HL-60 (cell line): ENCODE results near the gene GTF3C1.

Source experiments
- DNase-seq, 2 experiments: peaks; one replicate each; pipeline ENCODE4 v3.0.0-alpha.2; 2010 to 2020; ENCODE audit warnings: low read depth in 1 of 2, low spot score in 1 of 2
- H3K27ac ChIP-seq: fragments of 250-450 bp; sonication (Bioruptor Pico); replicated peaks from 2 replicates; pipeline ENCODE4 v1.5.1; 2020; ENCODE audit warnings: mild to moderate bottlenecking, moderate library complexity
- H3K27me3 ChIP-seq: fragments of 250-450 bp; sonication (Bioruptor Pico); 2 replicates; pipeline ENCODE4 v1.5.1; 2021; ENCODE audit warnings: mild to moderate bottlenecking, moderate library complexity; ENCODE audit not compliant: insufficient read depth, poor library complexity, severe bottlenecking
- H3K4me3 ChIP-seq: replicated peaks from 2 replicates; pipeline ENCODE4 v1.5.1; 2011; ENCODE audit warnings: mild to moderate bottlenecking, control low read depth, low read length; ENCODE audit not compliant: insufficient read depth
- GABPA ChIP-seq: IDR thresholded peaks from 2 replicates; pipeline ENCODE4 v1.6.1; 2012; ENCODE audit warnings: low read depth
- POLR2AphosphoS5 ChIP-seq: IDR thresholded peaks from 2 replicates; pipeline ENCODE4 v1.6.1; 2012; ENCODE audit warnings: low read depth
- SPI1 ChIP-seq: IDR thresholded peaks from 2 replicates; pipeline ENCODE4 v1.6.1; 2012; ENCODE audit warnings: low read depth, mild to moderate bottlenecking, borderline replicate concordance
- TF ChIP-seq, protein P1 (sequence below): IDR thresholded peaks from 2 replicates; pipeline ENCODE4 v1.6.1; 2012; ENCODE audit warnings: low read depth; ENCODE audit not compliant: insufficient replicate concordance
- TF ChIP-seq, protein P2 (sequence below): IDR thresholded peaks from one replicate; pipeline ENCODE4 v1.5.1; 2011; ENCODE audit warnings: low read length, control low read depth, inconsistent platforms; ENCODE audit not compliant: insufficient read depth

Gene GTF3C1

DNA sequence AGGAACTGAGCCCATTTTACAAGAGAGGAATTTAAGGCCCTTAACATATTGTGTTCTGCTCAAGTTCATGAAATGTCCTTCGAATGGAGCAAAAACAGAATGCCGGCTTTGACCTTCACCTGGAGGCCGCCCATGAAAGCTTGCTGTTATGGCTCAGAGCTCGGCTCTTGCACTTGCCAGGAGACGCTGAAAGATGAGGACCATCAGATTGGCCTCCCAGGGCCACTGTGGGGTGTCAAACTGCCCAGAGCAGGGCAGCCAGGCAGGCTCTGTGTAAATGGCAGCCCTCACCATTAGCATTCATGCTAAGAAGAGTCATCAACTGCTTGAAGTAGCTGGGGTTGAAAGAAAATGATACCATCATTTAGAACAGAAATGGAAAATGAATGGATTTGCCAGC lies 108.4 kb downstream of the GTF3C1 start:
- no peak for DNase-seq
- no peak overlapping the region for H3K4me3 ChIP-seq
- H3K27ac ChIP-seq = no peak overlapping the region
- TF ChIP-seq SPI1 (no peak), POLR2AphosphoS5 (no peak), GABPA (no peak)
- TF ChIP-seq, protein P1, sequence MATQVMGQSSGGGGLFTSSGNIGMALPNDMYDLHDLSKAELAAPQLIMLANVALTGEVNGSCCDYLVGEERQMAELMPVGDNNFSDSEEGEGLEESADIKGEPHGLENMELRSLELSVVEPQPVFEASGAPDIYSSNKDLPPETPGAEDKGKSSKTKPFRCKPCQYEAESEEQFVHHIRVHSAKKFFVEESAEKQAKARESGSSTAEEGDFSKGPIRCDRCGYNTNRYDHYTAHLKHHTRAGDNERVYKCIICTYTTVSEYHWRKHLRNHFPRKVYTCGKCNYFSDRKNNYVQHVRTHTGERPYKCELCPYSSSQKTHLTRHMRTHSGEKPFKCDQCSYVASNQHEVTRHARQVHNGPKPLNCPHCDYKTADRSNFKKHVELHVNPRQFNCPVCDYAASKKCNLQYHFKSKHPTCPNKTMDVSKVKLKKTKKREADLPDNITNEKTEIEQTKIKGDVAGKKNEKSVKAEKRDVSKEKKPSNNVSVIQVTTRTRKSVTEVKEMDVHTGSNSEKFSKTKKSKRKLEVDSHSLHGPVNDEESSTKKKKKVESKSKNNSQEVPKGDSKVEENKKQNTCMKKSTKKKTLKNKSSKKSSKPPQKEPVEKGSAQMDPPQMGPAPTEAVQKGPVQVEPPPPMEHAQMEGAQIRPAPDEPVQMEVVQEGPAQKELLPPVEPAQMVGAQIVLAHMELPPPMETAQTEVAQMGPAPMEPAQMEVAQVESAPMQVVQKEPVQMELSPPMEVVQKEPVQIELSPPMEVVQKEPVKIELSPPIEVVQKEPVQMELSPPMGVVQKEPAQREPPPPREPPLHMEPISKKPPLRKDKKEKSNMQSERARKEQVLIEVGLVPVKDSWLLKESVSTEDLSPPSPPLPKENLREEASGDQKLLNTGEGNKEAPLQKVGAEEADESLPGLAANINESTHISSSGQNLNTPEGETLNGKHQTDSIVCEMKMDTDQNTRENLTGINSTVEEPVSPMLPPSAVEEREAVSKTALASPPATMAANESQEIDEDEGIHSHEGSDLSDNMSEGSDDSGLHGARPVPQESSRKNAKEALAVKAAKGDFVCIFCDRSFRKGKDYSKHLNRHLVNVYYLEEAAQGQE = no peak
- TF ChIP-seq, protein P2, sequence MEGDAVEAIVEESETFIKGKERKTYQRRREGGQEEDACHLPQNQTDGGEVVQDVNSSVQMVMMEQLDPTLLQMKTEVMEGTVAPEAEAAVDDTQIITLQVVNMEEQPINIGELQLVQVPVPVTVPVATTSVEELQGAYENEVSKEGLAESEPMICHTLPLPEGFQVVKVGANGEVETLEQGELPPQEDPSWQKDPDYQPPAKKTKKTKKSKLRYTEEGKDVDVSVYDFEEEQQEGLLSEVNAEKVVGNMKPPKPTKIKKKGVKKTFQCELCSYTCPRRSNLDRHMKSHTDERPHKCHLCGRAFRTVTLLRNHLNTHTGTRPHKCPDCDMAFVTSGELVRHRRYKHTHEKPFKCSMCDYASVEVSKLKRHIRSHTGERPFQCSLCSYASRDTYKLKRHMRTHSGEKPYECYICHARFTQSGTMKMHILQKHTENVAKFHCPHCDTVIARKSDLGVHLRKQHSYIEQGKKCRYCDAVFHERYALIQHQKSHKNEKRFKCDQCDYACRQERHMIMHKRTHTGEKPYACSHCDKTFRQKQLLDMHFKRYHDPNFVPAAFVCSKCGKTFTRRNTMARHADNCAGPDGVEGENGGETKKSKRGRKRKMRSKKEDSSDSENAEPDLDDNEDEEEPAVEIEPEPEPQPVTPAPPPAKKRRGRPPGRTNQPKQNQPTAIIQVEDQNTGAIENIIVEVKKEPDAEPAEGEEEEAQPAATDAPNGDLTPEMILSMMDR = no peak
- H3K27me3 ChIP-seq = no peaks in the 10 kb centered on the region

DNA sequence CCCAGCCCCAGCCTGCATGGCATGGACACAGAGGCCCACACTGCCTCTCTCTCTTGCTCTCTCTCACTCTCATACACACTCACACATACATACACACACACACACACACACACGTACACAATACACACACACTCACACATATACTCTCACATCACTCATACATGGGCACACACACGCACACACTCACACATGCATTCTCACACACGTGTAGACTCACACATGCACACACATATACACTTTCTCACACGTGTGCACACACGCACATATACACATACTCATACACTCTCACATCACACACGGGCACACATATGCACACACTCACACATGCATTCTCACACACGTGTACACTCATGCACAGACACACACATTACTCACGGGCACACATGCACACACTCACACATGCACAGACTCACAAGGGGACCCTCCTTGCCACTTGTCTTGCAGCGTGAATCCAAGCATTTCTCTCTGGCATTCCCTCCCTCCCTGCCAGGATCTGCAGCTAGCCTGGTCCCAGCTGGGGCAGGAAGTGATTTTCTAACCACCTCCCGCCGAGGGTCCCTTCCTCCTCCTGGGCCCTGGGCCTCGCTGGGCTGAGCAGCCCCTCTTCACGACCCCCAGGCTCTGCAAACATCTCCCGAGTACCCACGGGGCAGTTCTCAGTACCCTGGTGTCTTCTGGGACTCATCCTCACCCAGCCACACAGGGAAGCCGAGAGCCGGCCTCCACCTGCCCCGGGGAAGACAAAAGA lies 110.3 kb downstream of the GTF3C1 start:
- Histone ChIP-seq H3K27ac (no peak overlapping the region), H3K4me3 (no peak overlapping the region), H3K27me3 (no peaks in the 10 kb centered on the region)
- no peak for DNase-seq
- TF ChIP-seq, protein P2 = no peak
- TF ChIP-seq POLR2AphosphoS5 (no peak), GABPA (no peak), SPI1 (no peak)
- TF ChIP-seq, protein P1 = no peak

DNA sequence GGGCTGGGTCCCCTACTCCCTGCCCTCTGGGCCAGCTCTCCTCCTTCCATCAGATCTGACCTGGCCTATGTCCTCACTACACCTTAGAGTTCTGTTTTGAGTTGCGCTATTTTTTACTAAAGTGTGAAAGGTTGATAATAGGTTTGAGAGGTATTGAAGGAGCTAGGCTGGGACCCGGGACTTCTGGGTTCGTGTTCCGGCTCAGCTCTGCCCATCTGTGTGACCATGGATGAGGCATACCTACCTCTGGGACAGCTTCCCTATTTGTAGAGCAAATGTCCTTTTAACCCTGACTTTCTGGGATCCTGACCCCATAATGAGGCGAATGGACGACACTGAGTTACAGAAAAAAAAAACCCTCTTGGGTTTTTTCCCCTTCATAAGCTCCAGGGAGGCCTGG lies 111.8 kb downstream of the GTF3C1 start:
- TF ChIP-seq SPI1 (no peak), POLR2AphosphoS5 (no peak), GABPA (no peak)
- TF ChIP-seq, protein P2 = no peak
- TF ChIP-seq, protein P1 = no peak
- Histone ChIP-seq H3K4me3 (no peak overlapping the region), H3K27me3 (no peaks in the 10 kb centered on the region), H3K27ac (no peak overlapping the region)
- DNase-seq = no peak
